K562 (cell line): ENCODE measurements around the gene HOXC4.

Source experiments
- CEBPB ChIP-seq: fragments of 450-650 bp; IDR thresholded peaks from 2 replicates; pipeline ENCODE4 v1.6.1; 2016; ENCODE audit warnings: missing genetic modification characterization, missing compliant biosample characterization
- KLF1 ChIP-seq: fragments of 450-650 bp; IDR thresholded peaks from 2 replicates; pipeline ENCODE4 v1.6.1; 2016; ENCODE audit warnings: missing genetic modification characterization, missing compliant biosample characterization
- SMC3 ChIP-seq: conservative IDR thresholded peaks from 2 replicates; pipeline ENCODE4 v1.6.1; 2011; ENCODE audit warnings: low read depth, low read length, improper control_type of control experiment; ENCODE audit not compliant: insufficient read depth
- ZSCAN32 ChIP-seq: fragments of 450-650 bp; formaldehyde crosslinking; IDR thresholded peaks from 2 replicates; pipeline ENCODE4 v1.4.0; 2020; ENCODE audit warnings: mild to moderate bottlenecking, moderate library complexity
- TF ChIP-seq, protein P1 (sequence below): sonication (generic); formaldehyde crosslinking; IDR thresholded peaks from 2 replicates; pipeline ENCODE4 v1.5.0; 2020; ENCODE audit warnings: missing genetic modification reagents
- TF ChIP-seq, protein P2 (sequence below): sonication (generic); formaldehyde crosslinking; IDR thresholded peaks from 2 replicates; pipeline ENCODE4 v1.8.1; 2022; ENCODE audit warnings: missing genetic modification reagents
- TF ChIP-seq, protein P3 (sequence below), 3 experiments: IDR thresholded peaks in 2 of 3; conservative IDR thresholded peaks in 1 of 3; 2 replicates each; pipeline ENCODE4 v1.5.1; 2011 to 2012; ENCODE audit warnings: low read length in 3 of 3, mild to moderate bottlenecking in 3 of 3, control low read depth in 2 of 3, improper control_type of control experiment in 1 of 3, inconsistent platforms in 1 of 3, low read depth in 1 of 3, mixed read lengths in 1 of 3, moderate library complexity in 1 of 3; ENCODE audit not compliant: insufficient read depth in 2 of 3

DNA sequence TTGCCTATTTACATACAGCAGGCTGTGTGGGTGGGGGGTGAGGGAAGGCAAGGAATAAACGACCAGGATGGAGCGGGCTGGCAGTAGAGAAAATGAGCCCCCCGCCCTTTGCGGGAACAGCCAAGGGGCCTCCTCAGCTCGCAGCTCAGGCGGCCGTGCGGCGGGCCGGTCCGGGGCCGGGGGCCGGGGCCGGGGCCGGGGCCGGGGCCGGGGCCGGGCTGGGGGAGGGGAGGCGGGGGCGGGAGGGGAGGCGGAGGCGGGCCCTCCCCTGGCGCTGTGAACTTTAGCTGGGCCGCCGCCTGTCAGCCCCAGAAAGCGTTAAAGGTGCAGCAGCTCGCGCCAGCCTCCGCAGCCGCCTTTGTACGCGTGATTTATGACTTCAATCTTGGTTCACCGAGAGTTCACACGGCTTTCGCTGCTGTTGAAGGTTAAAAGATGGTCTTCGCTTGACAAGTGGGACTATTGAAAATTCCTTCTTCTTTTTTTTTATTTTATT lies 28.8 kb downstream of the HOXC4 start:
- TF ChIP-seq SMC3 = no peak
- TF ChIP-seq KLF1 (tag) = no peak
- TF ChIP-seq, protein P1, sequence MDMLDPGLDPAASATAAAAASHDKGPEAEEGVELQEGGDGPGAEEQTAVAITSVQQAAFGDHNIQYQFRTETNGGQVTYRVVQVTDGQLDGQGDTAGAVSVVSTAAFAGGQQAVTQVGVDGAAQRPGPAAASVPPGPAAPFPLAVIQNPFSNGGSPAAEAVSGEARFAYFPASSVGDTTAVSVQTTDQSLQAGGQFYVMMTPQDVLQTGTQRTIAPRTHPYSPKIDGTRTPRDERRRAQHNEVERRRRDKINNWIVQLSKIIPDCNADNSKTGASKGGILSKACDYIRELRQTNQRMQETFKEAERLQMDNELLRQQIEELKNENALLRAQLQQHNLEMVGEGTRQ = no peak
- TF ChIP-seq, protein P2, sequence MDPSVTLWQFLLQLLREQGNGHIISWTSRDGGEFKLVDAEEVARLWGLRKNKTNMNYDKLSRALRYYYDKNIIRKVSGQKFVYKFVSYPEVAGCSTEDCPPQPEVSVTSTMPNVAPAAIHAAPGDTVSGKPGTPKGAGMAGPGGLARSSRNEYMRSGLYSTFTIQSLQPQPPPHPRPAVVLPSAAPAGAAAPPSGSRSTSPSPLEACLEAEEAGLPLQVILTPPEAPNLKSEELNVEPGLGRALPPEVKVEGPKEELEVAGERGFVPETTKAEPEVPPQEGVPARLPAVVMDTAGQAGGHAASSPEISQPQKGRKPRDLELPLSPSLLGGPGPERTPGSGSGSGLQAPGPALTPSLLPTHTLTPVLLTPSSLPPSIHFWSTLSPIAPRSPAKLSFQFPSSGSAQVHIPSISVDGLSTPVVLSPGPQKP (CRISPR knock-in tag) = no peak
- no peak for TF ChIP-seq ZSCAN32 (CRISPR knock-in tag)
- no peak for TF ChIP-seq CEBPB (tag)
- TF ChIP-seq, protein P3, sequence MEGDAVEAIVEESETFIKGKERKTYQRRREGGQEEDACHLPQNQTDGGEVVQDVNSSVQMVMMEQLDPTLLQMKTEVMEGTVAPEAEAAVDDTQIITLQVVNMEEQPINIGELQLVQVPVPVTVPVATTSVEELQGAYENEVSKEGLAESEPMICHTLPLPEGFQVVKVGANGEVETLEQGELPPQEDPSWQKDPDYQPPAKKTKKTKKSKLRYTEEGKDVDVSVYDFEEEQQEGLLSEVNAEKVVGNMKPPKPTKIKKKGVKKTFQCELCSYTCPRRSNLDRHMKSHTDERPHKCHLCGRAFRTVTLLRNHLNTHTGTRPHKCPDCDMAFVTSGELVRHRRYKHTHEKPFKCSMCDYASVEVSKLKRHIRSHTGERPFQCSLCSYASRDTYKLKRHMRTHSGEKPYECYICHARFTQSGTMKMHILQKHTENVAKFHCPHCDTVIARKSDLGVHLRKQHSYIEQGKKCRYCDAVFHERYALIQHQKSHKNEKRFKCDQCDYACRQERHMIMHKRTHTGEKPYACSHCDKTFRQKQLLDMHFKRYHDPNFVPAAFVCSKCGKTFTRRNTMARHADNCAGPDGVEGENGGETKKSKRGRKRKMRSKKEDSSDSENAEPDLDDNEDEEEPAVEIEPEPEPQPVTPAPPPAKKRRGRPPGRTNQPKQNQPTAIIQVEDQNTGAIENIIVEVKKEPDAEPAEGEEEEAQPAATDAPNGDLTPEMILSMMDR (IDR thresholded peaks at IDR 0.05 in 2 of 3, conservative IDR thresholded peaks at IDR 0.05 in 1 of 3; ENCODE audit: insufficient read depth in 2 of 3, low read depth in 1 of 3, low read length in 3 of 3) = no peak
